ENCODE results near the gene AAK1. TPM values are rescaled to one million over a fixed set of nuclear protein-coding genes. Genes with fewer than 3 reads are reported as not detected.
"Not testable (repeated sequence)": the region's sequence is repeated elsewhere in the genome, so short reads cannot be mapped to it uniquely, and the experiment has no call there.

AAK1 gene
- polyA plus RNA-seq, 4 donors, result 16.1 to 23.9 (median 19.0) TPM

GRCh38 chr2:69628325-69629021 is 15.1 kb downstream of the AAK1 start:
- no peak for DNase-seq (ENCODE audit: low read depth in 4 of 4, low spot score in 3 of 4)

GRCh38 chr2:69625078-69625795 is 18.3 kb downstream of the AAK1 start:
- DNase-seq (ENCODE audit: low read depth in 4 of 4, low spot score in 3 of 4), result no peak

GRCh38 chr2:69624611-69625010 is 18.9 kb downstream of the AAK1 start:
- DNase-seq (ENCODE audit: low read depth in 4 of 4, low spot score in 3 of 4), result no peak

- no peak for DNase-seq (ENCODE audit: low read depth in 4 of 4, low spot score in 3 of 4)
Measured at GRCh38 chr2:69624131-69624530, 19.4 kb downstream of the AAK1 start.

GRCh38 chr2:69623236-69623635 is 20.3 kb downstream of the AAK1 start:
- DNase-seq (ENCODE audit: low read depth in 4 of 4, low spot score in 3 of 4), result no peak

- DNase-seq (ENCODE audit: low read depth in 4 of 4, low spot score in 3 of 4), result not testable (repeated sequence)
Measured at GRCh38 chr2:69622805-69623204, 20.7 kb downstream of the AAK1 start.

- DNase-seq (ENCODE audit: low read depth in 4 of 4, low spot score in 3 of 4), result not testable (repeated sequence)
Measured at GRCh38 chr2:69622017-69622540, 21.5 kb downstream of the AAK1 start.

- DNase-seq (ENCODE audit: low read depth in 4 of 4, low spot score in 3 of 4), result no peak
Measured at GRCh38 chr2:69621440-69621839, 22.1 kb downstream of the AAK1 start.

GRCh38 chr2:69620870-69621269 is 22.7 kb downstream of the AAK1 start:
- DNase-seq (ENCODE audit: low read depth in 4 of 4, low spot score in 3 of 4), result no peak

GRCh38 chr2:69619725-69620124 is 23.8 kb downstream of the AAK1 start:
- DNase-seq (ENCODE audit: low read depth in 4 of 4, low spot score in 3 of 4), result peak in 1 of 4 donors; percentile 16

GRCh38 chr2:69618362-69618761 is 25.2 kb downstream of the AAK1 start:
- DNase-seq (ENCODE audit: low read depth in 4 of 4, low spot score in 3 of 4), result no peak

GRCh38 chr2:69617744-69618143 is 25.8 kb downstream of the AAK1 start:
- DNase-seq (ENCODE audit: low read depth in 4 of 4, low spot score in 3 of 4), result no peak

GRCh38 chr2:69616755-69617154 is 26.8 kb downstream of the AAK1 start:
- DNase-seq (ENCODE audit: low read depth in 4 of 4, low spot score in 3 of 4), result no peak

- DNase-seq (ENCODE audit: low read depth in 4 of 4, low spot score in 3 of 4), result no peak
Measured at GRCh38 chr2:69615969-69616368, 27.6 kb downstream of the AAK1 start.

GRCh38 chr2:69615078-69615625 is 28.4 kb downstream of the AAK1 start:
- DNase-seq (ENCODE audit: low read depth in 4 of 4, low spot score in 3 of 4), result no peak

- DNase-seq (ENCODE audit: low read depth in 4 of 4, low spot score in 3 of 4), result no peak
Measured at GRCh38 chr2:69612707-69613106, 30.8 kb downstream of the AAK1 start.

GRCh38 chr2:69612200-69612599 is 31.3 kb downstream of the AAK1 start:
- DNase-seq (ENCODE audit: low read depth in 4 of 4, low spot score in 3 of 4), result no peak

- no peak for DNase-seq (ENCODE audit: low read depth in 4 of 4, low spot score in 3 of 4)
Measured at GRCh38 chr2:69608109-69608508, 35.4 kb downstream of the AAK1 start.

- DNase-seq (ENCODE audit: low read depth in 4 of 4, low spot score in 3 of 4), result not testable (repeated sequence)
Measured at GRCh38 chr2:69606771-69607170, 36.8 kb downstream of the AAK1 start.

GRCh38 chr2:69605284-69605683 is 38.3 kb downstream of the AAK1 start:
- DNase-seq (ENCODE audit: low read depth in 4 of 4, low spot score in 3 of 4), result no peak

- no peak for DNase-seq (ENCODE audit: low read depth in 4 of 4, low spot score in 3 of 4)
Measured at GRCh38 chr2:69604836-69605235, 38.7 kb downstream of the AAK1 start.

Measured in right renal pelvis (tissue), 4 donors.